Transverse colon (tissue), 4 donors: ENCODE results near the gene NECTIN4.

ENCODE experiments used
- EP300 ChIP-seq: sonication (generic); formaldehyde crosslinking; IDR thresholded peaks from one replicate; pipeline ENCODE4 v1.6.1; 2017; ENCODE audit warnings: antibody characterized with exemption, low read depth
- POLR2A ChIP-seq: fragments of 450-650 bp; IDR thresholded peaks from one replicate; pipeline ENCODE4 v1.6.1; 2016; ENCODE audit warnings: antibody characterized with exemption, mild to moderate bottlenecking, moderate library complexity
- POLR2AphosphoS5 ChIP-seq, 3 donors: sonication (generic); formaldehyde crosslinking; IDR thresholded peaks; one replicate each; pipeline ENCODE4 v1.6.1; 2016; ENCODE audit warnings: antibody characterized with exemption in 3 of 3
- TF ChIP-seq, protein P1 (sequence below), 5 experiments: fragments of 200-600 bp in 3 of 5; fragments of 450-650 bp in 2 of 5; sonication (generic) in 3 of 5; IDR thresholded peaks; 1 replicate in 2 of 5; 2 replicates in 3 of 5; pipeline ENCODE4 v1.5.1; 2016 to 2017; ENCODE audit warnings: antibody characterized with exemption in 5 of 5, inconsistent platforms in 3 of 5, mild to moderate bottlenecking in 2 of 5, moderate library complexity in 1 of 5

DNA sequence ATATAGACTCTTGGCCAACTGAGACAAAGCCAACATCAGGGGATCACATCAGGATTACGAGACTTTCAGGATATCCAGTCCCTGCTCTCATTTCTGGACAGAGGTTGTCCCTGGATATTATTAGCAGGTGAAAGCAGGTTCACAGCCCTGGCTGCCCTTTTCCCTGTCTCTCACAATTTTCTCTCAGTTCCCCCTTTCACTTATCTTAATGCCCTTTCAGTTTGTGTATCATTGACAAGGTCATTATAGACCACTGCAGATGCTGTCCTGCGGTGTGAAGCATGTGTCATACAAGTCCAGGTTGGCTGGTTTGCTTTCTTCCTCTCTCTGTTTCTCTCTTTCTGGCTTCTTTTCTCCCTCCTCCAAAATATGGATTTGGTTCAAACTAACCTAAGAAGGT is 6.7 kb upstream of the NECTIN4 start:
- TF ChIP-seq, protein P1, sequence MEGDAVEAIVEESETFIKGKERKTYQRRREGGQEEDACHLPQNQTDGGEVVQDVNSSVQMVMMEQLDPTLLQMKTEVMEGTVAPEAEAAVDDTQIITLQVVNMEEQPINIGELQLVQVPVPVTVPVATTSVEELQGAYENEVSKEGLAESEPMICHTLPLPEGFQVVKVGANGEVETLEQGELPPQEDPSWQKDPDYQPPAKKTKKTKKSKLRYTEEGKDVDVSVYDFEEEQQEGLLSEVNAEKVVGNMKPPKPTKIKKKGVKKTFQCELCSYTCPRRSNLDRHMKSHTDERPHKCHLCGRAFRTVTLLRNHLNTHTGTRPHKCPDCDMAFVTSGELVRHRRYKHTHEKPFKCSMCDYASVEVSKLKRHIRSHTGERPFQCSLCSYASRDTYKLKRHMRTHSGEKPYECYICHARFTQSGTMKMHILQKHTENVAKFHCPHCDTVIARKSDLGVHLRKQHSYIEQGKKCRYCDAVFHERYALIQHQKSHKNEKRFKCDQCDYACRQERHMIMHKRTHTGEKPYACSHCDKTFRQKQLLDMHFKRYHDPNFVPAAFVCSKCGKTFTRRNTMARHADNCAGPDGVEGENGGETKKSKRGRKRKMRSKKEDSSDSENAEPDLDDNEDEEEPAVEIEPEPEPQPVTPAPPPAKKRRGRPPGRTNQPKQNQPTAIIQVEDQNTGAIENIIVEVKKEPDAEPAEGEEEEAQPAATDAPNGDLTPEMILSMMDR (IDR thresholded peaks at IDR 0.05), result no peak
- TF ChIP-seq POLR2AphosphoS5 (IDR thresholded peaks at IDR 0.05), result no peak
- TF ChIP-seq POLR2A, result no peak
- TF ChIP-seq EP300, result no peak
